HepG2 (cell line): ENCODE measurements around the gene OPRL1. TPM values are rescaled to one million over a fixed set of nuclear protein-coding genes. Genes with fewer than 3 reads are reported as not detected.

ENCODE experiments used
- ARHGAP35 ChIP-seq: sonication (generic); formaldehyde crosslinking; IDR thresholded peaks from 2 replicates; pipeline ENCODE4 v1.9.0; 2022; ENCODE audit warnings: mild to moderate bottlenecking, inconsistent platforms, moderate library complexity, missing genetic modification reagents, borderline replicate concordance
- CREM ChIP-seq, 2 experiments: sonication (generic) in 1 of 2; formaldehyde crosslinking in 1 of 2; IDR thresholded peaks; 2 replicates each; pipeline versions ENCODE4 v1.4.0 to v1.6.1; 2016 to 2020; ENCODE audit warnings: antibody characterized with exemption in 1 of 2, mild to moderate bottlenecking in 1 of 2, missing genetic modification reagents in 1 of 2
- FOXP1 ChIP-seq, 2 experiments: fragments of 450-650 bp in 1 of 2; IDR thresholded peaks; 2 replicates each; pipeline ENCODE4 v1.6.1; 2017 to 2018; ENCODE audit warnings: antibody characterized with exemption in 1 of 2
- GZF1 ChIP-seq: sonication (generic); formaldehyde crosslinking; IDR thresholded peaks from 2 replicates; pipeline ENCODE4 v1.5.1; 2020; ENCODE audit warnings: mild to moderate bottlenecking, missing genetic modification reagents
- HCFC1 ChIP-seq: fragments of 150-350 bp; IDR thresholded peaks from 2 replicates; pipeline ENCODE4 v1.6.1; 2014; ENCODE audit warnings: low read depth, low read length
- HNRNPUL1 ChIP-seq: fragments of 200-400 bp; formaldehyde crosslinking; IDR thresholded peaks from 2 replicates; pipeline ENCODE4 v1.6.1; 2017; ENCODE audit warnings: low read depth, mild to moderate bottlenecking, low read length, moderate library complexity
- IKZF1 ChIP-seq: fragments of 450-650 bp; IDR thresholded peaks from 2 replicates; pipeline ENCODE4 v1.7.1; 2016
- NFE2 ChIP-seq: sonication (generic); formaldehyde crosslinking; IDR thresholded peaks from 2 replicates; pipeline ENCODE4 v1.4.0; 2020; ENCODE audit warnings: missing genetic modification reagents
- PLRG1 ChIP-seq: fragments of 450-650 bp; conservative IDR thresholded peaks from 2 replicates; pipeline ENCODE4 v1.6.1; 2016
- SMYD3 ChIP-seq: sonication (generic); formaldehyde crosslinking; IDR thresholded peaks from 2 replicates; pipeline ENCODE4 v1.8.1; 2023; ENCODE audit warnings: mild to moderate bottlenecking, missing genetic modification reagents
- SP5 ChIP-seq: IDR thresholded peaks from 2 replicates; pipeline ENCODE4 v1.6.1; 2016; ENCODE audit warnings: low read depth, borderline replicate concordance
- SPEN ChIP-seq: sonication (generic); formaldehyde crosslinking; IDR thresholded peaks from 2 replicates; pipeline ENCODE4 v1.5.1; 2020; ENCODE audit warnings: low read depth, mild to moderate bottlenecking, missing genetic modification reagents
- TAF1 ChIP-seq: sonication (generic); formaldehyde crosslinking; IDR thresholded peaks from 2 replicates; pipeline ENCODE4 v1.4.0; 2020; ENCODE audit warnings: missing genetic modification reagents
- TAF15 ChIP-seq: fragments of 200-400 bp; formaldehyde crosslinking; IDR thresholded peaks from one replicate; pipeline ENCODE4 v1.6.1; 2018; ENCODE audit warnings: mild to moderate bottlenecking, low read depth, low read length; ENCODE audit not compliant: poor library complexity, severe bottlenecking
- TBX3 ChIP-seq: fragments of 450-650 bp; IDR thresholded peaks from 2 replicates; pipeline ENCODE4 v1.6.1; 2017; ENCODE audit warnings: antibody characterized with exemption, mild to moderate bottlenecking, inconsistent platforms, borderline replicate concordance
- TOE1 ChIP-seq: sonication (generic); formaldehyde crosslinking; IDR thresholded peaks from 2 replicates; pipeline ENCODE4 v1.4.0; 2020; ENCODE audit warnings: mild to moderate bottlenecking, missing genetic modification reagents
- ZNF292 ChIP-seq: sonication (generic); formaldehyde crosslinking; IDR thresholded peaks from 2 replicates; pipeline ENCODE4 v1.8.1; 2022; ENCODE audit warnings: mild to moderate bottlenecking, low read depth, missing genetic modification reagents, borderline replicate concordance
- ZNF678 ChIP-seq: sonication (generic); formaldehyde crosslinking; IDR thresholded peaks from 2 replicates; pipeline ENCODE4 v1.4.0; 2020; ENCODE audit warnings: mild to moderate bottlenecking, missing genetic modification reagents
- ZNF737 ChIP-seq: sonication (generic); formaldehyde crosslinking; IDR thresholded peaks from 2 replicates; pipeline ENCODE4 v1.5.0; 2020; ENCODE audit warnings: missing genetic modification reagents, mild to moderate bottlenecking, borderline replicate concordance
- polyA plus RNA-seq, 8 experiments: library from polyadenylated mRNA; depleted of rRNA in 3 of 8; stranded (reverse) in 7 of 8; unstranded in 1 of 8; fragments of >200 nt; fragmentation: Illumina TruSeq in 4 of 8; extraction: Trizol in 4 of 8; gene quantifications; 2 replicates each; pipeline versions ENCODE4 v1.2.1 to v1.2.3, GENCODE V29; 2011 to 2016; ENCODE audit warnings: low read depth in 4 of 8, missing spikeins in 1 of 8, mixed read lengths in 1 of 8; ENCODE audit not compliant: insufficient read depth in 1 of 8
- total RNA-seq, 5 experiments: library from RNA; depleted of rRNA; stranded (reverse); fragments of >200 nt; fragmentation: Illumina TruSeq; extraction: Trizol; gene quantifications; 2 replicates each; pipeline ENCODE4 v1.2.3, GENCODE V29; 2016; ENCODE audit warnings: low read depth in 1 of 5
- TF ChIP-seq, protein P1 (sequence below): sonication (generic); formaldehyde crosslinking; IDR thresholded peaks from 2 replicates; pipeline ENCODE4 v1.4.0; 2020; ENCODE audit warnings: missing genetic modification reagents; ENCODE audit errors: not compliant biosample characterization
- TF ChIP-seq, protein P2 (sequence below): sonication (generic); formaldehyde crosslinking; IDR thresholded peaks from 2 replicates; pipeline ENCODE4 v1.5.0; 2020; ENCODE audit warnings: mild to moderate bottlenecking, missing genetic modification reagents, borderline replicate concordance
- TF ChIP-seq, protein P3 (sequence below): IDR thresholded peaks from 2 replicates; pipeline ENCODE4 v1.6.1; 2016; ENCODE audit warnings: mild to moderate bottlenecking
- TF ChIP-seq, protein P4 (sequence below): sonication (generic); formaldehyde crosslinking; IDR thresholded peaks from 2 replicates; pipeline ENCODE4 v1.4.0; 2020; ENCODE audit warnings: missing genetic modification reagents, borderline replicate concordance

The OPRL1 gene
- total and polyA plus RNA-seq, 2 of the 13 experiments (the other 11 are each of a cell fraction or from before 2014, with no cell fraction given): 0.35 to 0.71 TPM

DNA sequence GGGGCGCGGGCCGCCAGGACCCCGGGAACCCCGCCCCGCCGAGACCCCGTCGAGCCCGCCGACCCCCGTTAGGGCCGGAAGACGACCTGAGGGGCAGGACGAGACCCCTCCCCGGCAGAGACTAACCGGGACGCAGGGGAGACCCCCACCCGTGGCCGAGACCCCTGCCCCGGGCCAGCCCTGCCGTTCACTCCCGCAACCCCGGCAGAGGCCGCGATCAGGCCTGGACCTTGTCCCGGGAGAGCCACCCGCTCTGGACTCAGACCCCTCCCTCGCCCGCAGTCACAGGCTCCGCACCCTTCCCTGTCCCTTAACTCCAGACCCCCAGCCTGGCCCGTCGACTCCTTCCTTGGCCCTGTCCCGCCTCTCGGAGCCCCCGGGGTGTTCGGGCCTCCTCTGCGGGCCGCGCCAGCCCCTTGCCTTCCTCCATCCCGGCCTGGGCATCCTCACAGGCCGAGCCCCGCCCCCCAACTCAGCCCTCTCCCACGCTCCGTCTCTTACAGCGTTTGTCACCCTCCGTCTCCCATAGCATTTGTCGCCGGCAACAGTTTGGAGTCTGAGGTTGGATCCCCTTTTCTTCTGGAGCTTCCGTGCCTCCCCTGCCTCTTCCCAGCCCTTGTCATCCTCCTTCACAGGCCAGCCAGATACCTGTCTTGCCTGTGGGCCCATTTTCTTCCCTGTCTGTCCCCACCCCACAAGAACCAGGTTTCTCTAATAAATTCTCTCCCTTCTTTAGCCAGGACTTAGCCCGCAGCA lies 16.3 kb upstream of the OPRL1 start (continued):
- TF ChIP-seq GZF1 (CRISPR knock-in tag) (0 out of 2 replicates have a peak, but pooled peaks have one; percentile 13), SP5 (CRISPR knock-in tag) (peak; percentile 23), TBX3 (no peak), HCFC1 (no peak), FOXP1 (IDR thresholded peaks at IDR 0.05) (no peak), FOXP1 (CRISPR knock-in tag; IDR thresholded peaks at IDR 0.05) (no peak), TAF15 (no peak), ZNF737 (no peak), IKZF1 (no peak), NFE2 (no peak), SPEN (CRISPR knock-in tag) (no peak; the same call in 1 of the 2 replicates), PLRG1 (no peak), TAF1 (CRISPR knock-in tag) (no peak), ARHGAP35 (CRISPR knock-in tag) (0 out of 2 replicates have a peak, but pooled peaks have one; percentile 72), ZNF678 (CRISPR knock-in tag) (peak; percentile 15; the same call in 1 of the 2 replicates), SMYD3 (0 out of 2 replicates have a peak, but pooled peaks have one; percentile 47), ZNF292 (CRISPR knock-in tag) (no peak; the same call in 1 of the 2 replicates), TOE1 (no peak), HNRNPUL1 (no peak), CREM (IDR thresholded peaks at IDR 0.05) (peak; percentile 35; the same call in 1 of the 2 replicates), CREM (CRISPR knock-in tag; IDR thresholded peaks at IDR 0.05) (no peak)
- TF ChIP-seq, protein P1, sequence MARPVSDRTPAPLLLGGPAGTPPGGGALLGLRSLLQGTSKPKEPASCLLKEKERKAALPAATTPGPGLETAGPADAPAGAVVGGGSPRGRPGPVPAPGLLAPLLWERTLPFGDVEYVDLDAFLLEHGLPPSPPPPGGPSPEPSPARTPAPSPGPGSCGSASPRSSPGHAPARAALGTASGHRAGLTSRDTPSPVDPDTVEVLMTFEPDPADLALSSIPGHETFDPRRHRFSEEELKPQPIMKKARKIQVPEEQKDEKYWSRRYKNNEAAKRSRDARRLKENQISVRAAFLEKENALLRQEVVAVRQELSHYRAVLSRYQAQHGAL (CRISPR knock-in tag): peak; percentile 63
- TF ChIP-seq, protein P2, sequence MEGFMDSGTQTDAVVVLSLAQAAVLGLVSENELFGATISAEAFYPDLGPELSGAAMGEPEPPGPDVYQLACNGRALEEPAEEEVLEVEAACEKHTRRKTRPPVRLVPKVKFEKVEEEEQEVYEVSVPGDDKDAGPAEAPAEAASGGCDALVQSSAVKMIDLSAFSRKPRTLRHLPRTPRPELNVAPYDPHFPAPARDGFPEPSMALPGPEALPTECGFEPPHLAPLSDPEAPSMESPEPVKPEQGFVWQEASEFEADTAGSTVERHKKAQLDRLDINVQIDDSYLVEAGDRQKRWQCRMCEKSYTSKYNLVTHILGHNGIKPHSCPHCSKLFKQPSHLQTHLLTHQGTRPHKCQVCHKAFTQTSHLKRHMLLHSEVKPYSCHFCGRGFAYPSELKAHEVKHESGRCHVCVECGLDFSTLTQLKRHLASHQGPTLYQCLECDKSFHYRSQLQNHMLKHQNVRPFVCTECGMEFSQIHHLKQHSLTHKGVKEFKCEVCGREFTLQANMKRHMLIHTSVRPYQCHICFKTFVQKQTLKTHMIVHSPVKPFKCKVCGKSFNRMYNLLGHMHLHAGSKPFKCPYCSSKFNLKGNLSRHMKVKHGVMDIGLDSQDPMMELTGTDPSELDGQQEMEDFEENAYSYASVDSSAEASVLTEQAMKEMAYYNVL (CRISPR knock-in tag): 0 out of 2 replicates have a peak, but pooled peaks have one; percentile 53
- TF ChIP-seq, protein P3, sequence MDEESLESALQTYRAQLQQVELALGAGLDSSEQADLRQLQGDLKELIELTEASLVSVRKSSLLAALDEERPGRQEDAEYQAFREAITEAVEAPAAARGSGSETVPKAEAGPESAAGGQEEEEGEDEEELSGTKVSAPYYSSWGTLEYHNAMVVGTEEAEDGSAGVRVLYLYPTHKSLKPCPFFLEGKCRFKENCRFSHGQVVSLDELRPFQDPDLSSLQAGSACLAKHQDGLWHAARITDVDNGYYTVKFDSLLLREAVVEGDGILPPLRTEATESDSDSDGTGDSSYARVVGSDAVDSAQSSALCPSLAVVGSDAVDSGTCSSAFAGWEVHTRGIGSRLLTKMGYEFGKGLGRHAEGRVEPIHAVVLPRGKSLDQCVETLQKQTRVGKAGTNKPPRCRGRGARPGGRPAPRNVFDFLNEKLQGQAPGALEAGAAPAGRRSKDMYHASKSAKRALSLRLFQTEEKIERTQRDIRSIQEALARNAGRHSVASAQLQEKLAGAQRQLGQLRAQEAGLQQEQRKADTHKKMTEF: no peak; the same call in 1 of the 2 replicates
- TF ChIP-seq, protein P4, sequence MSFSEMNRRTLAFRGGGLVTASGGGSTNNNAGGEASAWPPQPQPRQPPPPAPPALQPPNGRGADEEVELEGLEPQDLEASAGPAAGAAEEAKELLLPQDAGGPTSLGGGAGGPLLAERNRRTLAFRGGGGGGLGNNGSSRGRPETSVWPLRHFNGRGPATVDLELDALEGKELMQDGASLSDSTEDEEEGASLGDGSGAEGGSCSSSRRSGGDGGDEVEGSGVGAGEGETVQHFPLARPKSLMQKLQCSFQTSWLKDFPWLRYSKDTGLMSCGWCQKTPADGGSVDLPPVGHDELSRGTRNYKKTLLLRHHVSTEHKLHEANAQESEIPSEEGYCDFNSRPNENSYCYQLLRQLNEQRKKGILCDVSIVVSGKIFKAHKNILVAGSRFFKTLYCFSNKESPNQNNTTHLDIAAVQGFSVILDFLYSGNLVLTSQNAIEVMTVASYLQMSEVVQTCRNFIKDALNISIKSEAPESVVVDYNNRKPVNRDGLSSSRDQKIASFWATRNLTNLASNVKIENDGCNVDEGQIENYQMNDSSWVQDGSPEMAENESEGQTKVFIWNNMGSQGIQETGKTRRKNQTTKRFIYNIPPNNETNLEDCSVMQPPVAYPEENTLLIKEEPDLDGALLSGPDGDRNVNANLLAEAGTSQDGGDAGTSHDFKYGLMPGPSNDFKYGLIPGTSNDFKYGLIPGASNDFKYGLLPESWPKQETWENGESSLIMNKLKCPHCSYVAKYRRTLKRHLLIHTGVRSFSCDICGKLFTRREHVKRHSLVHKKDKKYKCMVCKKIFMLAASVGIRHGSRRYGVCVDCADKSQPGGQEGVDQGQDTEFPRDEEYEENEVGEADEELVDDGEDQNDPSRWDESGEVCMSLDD (CRISPR knock-in tag): 0 out of 2 replicates have a peak, but pooled peaks have one; percentile 8
